OCI-LY1 (cell line): Measurements from ENCODE around the gene CCDC85C.

Experiments used
- H2AFZ ChIP-seq: fragments of 200-600 bp; sonication (generic), shearing (Covaris generic); 2 replicates; pipeline ENCODE4 v1.6.0; 2014; ENCODE audit warnings: antibody characterized with exemption, mild to moderate bottlenecking, low read length
- H3F3A ChIP-seq: fragments of 200-600 bp; sonication (generic), shearing (Covaris generic); 2 replicates; pipeline ENCODE4 v1.6.0; 2014; ENCODE audit warnings: mild to moderate bottlenecking, antibody characterized with exemption, low read length, moderate library complexity; ENCODE audit not compliant: insufficient read depth
- H3K27ac ChIP-seq: fragments of 200-600 bp; sonication (generic); 2 replicates; pipeline ENCODE4 v1.5.1; 2014; ENCODE audit warnings: low read length, mixed run types, mild to moderate bottlenecking, low read depth; ENCODE audit not compliant: poor library complexity, severe bottlenecking
- H3K27me3 ChIP-seq: fragments of 200-600 bp; sonication (generic); 2 replicates; pipeline ENCODE4 v1.6.0; 2014; ENCODE audit warnings: antibody characterized with exemption, mild to moderate bottlenecking, low read length, moderate library complexity; ENCODE audit not compliant: insufficient read depth
- H3K36me3 ChIP-seq: fragments of 200-600 bp; sonication (generic); 2 replicates; pipeline ENCODE4 v1.6.1; 2014; ENCODE audit warnings: mild to moderate bottlenecking, antibody characterized with exemption, low read length, moderate library complexity, mixed read lengths; ENCODE audit not compliant: insufficient read depth
- H3K4me1 ChIP-seq: fragments of 200-600 bp; sonication (generic); 2 replicates; pipeline ENCODE4 v1.5.1; 2014; ENCODE audit warnings: mild to moderate bottlenecking, low read length, moderate library complexity; ENCODE audit not compliant: insufficient read depth, severe bottlenecking
- H3K4me2 ChIP-seq: fragments of 200-600 bp; sonication (generic), shearing (Covaris generic); 2 replicates; pipeline ENCODE4 v1.6.1; 2014; ENCODE audit warnings: low read length
- H3K4me3 ChIP-seq: fragments of 200-600 bp; sonication (generic); 2 replicates; pipeline ENCODE4 v1.5.1; 2014; ENCODE audit warnings: low read length, low read depth, mild to moderate bottlenecking, mixed read lengths; ENCODE audit not compliant: poor library complexity, severe bottlenecking
- H3K79me2 ChIP-seq: fragments of 200-600 bp; shearing (Covaris generic); 2 replicates; pipeline ENCODE4 v1.6.1; 2016; ENCODE audit warnings: mixed run types, low read length, mixed read lengths; ENCODE audit not compliant: insufficient read depth
- H3K9ac ChIP-seq: fragments of 200-600 bp; sonication (generic), shearing (Covaris generic); 2 replicates; pipeline ENCODE4 v1.6.1; 2014; ENCODE audit warnings: mild to moderate bottlenecking, low read length, mixed read lengths
- H3K9me2 ChIP-seq: fragments of 200-600 bp; sonication (generic), shearing (Covaris generic); 2 replicates; pipeline ENCODE4 v1.6.1; 2014; ENCODE audit warnings: low read depth, mild to moderate bottlenecking, low read length, mixed read lengths
- H3K9me3 ChIP-seq: fragments of 200-600 bp; shearing (Covaris generic); 2 replicates; pipeline ENCODE4 v1.6.1; 2014; ENCODE audit warnings: low read length, mixed read lengths
- H4K20me1 ChIP-seq: fragments of 200-600 bp; sonication (generic), shearing (Covaris generic); 2 replicates; pipeline ENCODE4 v1.6.0; 2016; ENCODE audit warnings: mild to moderate bottlenecking, low read length; ENCODE audit not compliant: insufficient read depth
- CTCF ChIP-seq: fragments of 200-600 bp; sonication (generic), shearing (Covaris generic); IDR thresholded peaks from 2 replicates; pipeline ENCODE4 v1.5.1; 2017; ENCODE audit warnings: mild to moderate bottlenecking, antibody characterized with exemption, low read length, moderate library complexity, mixed read lengths
- EZH2 ChIP-seq: fragments of 200-600 bp; sonication (generic), shearing (Covaris generic); IDR thresholded peaks from 2 replicates; pipeline ENCODE4 v1.8.0; 2017; ENCODE audit warnings: borderline replicate concordance, mixed run types, mild to moderate bottlenecking, antibody characterized with exemption, low read length, moderate library complexity, mixed read lengths

Gene CCDC85C

GRCh38 chr14:99522457-99522891 lies 81.5 kb downstream of the CCDC85C start:
- Histone ChIP-seq H3K36me3 (no peaks in the 10 kb centered on the region), H3K4me3 (no peak overlapping the region), H3K9ac (no peak overlapping the region), H3K79me2 (no peaks in the 10 kb centered on the region), H3K27me3 (0 out of 2 replicates have a peak, but pooled peaks cover 3% of the 10 kb centered on the region), H3F3A (no peaks in the 10 kb centered on the region), H3K9me2 (no peaks in the 10 kb centered on the region), H3K4me1 (no peaks in the 10 kb centered on the region), H3K9me3 (no peaks in the 10 kb centered on the region), H3K4me2 (no peak overlapping the region), H3K27ac (no peak overlapping the region), H2AFZ (no peak overlapping the region), H4K20me1 (no peaks in the 10 kb centered on the region)
- TF ChIP-seq EZH2, result no peak
- no peak for TF ChIP-seq CTCF

DNA sequence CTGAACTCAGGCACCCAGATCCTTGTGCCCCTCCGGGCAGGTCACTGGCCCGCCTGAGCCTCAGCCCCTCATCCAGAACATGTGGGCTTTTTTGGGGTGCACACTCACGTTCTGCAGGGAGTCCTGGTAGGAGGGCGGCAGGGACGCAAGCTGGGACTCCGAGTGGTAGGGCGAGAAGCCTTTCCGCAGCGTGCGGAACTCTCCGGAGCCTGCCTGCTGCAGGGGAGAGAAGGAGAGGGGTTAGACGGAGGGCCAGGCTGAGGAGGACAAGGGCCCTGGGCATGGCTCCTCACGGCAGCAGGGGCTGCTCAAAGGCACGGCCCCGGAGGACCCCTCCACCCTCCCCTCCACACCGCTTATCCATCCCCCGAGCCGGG lies 82.0 kb downstream of the CCDC85C start:
- no peak overlapping the region for H2AFZ ChIP-seq
- H3K4me1 ChIP-seq, result no peaks in the 10 kb centered on the region
- no peak overlapping the region for H3K9ac ChIP-seq
- no peak overlapping the region for H3K4me3 ChIP-seq
- 0 out of 2 replicates have a peak, but pooled peaks cover 3% of the 10 kb centered on the region for H3K27me3 ChIP-seq
- no peaks in the 10 kb centered on the region for H3K9me2 ChIP-seq
- H3F3A ChIP-seq, result no peaks in the 10 kb centered on the region
- H3K9me3 ChIP-seq, result no peaks in the 10 kb centered on the region
- no peak overlapping the region for H3K4me2 ChIP-seq
- TF ChIP-seq CTCF (no peak), EZH2 (no peak)
- no peaks in the 10 kb centered on the region for H3K79me2 ChIP-seq
- H3K27ac ChIP-seq, result no peak overlapping the region
- no peaks in the 10 kb centered on the region for H4K20me1 ChIP-seq
- H3K36me3 ChIP-seq, result no peaks in the 10 kb centered on the region

DNA sequence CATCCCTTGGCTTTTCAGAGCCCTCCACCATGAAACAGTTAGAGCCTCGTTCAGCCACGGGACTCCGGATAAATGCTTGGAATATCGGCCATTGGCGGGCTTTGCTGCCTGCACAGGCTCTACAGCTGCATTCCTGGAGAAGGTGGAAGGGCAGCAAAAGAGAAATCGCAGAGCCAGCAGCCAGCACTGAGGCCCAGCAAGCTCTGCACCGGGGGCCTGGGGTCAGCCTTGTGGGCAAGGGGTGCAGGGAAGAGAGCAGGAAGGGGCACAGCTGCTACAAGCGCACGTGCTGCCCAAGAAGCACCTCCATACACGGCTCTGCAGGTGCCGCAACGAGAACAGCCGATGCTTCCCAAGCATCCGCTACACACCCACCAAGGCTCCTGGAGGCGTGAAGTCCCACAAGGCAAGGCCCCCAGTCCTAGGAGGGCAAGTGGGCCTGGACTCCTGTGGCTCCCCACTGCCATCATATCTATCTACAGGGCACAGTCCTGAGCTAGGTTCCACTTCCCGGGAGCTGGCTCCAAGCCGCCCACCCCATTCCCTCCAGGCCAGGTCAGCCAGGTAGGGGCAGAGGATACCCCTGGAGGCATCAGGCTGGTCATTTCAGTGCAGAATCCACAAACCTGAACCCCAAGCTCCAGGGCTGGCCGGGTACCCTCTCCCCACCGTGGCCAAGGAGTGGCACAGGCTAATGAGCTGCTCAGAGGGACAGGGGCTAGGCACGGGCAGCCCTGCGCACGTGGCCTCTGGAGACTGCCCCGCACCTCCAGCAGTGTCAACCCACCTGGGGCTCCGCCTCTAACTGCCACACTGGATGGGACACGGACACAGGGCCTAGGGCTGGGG lies 82.6 kb downstream of the CCDC85C start:
- H3K9me2 ChIP-seq, result no peaks in the 10 kb centered on the region
- no peak overlapping the region for H3K4me3 ChIP-seq
- H3F3A ChIP-seq, result no peaks in the 10 kb centered on the region
- no peak overlapping the region for H3K4me2 ChIP-seq
- no peak overlapping the region for H2AFZ ChIP-seq
- H3K27me3 ChIP-seq, result 0 out of 2 replicates have a peak, but pooled peaks cover 3% of the 10 kb centered on the region
- no peak overlapping the region for H3K27ac ChIP-seq
- no peaks in the 10 kb centered on the region for H3K79me2 ChIP-seq
- H3K9ac ChIP-seq, result no peak overlapping the region
- H3K36me3 ChIP-seq, result no peaks in the 10 kb centered on the region
- no peaks in the 10 kb centered on the region for H3K9me3 ChIP-seq
- TF ChIP-seq CTCF (no peak), EZH2 (no peak)
- H3K4me1 ChIP-seq, result no peaks in the 10 kb centered on the region
- no peaks in the 10 kb centered on the region for H4K20me1 ChIP-seq
